Liver (tissue), 9 donors: Measurements from ENCODE around the gene ARRDC3. TPM values are rescaled to one million over a fixed set of nuclear protein-coding genes. Genes with fewer than 3 reads are reported as not detected.

Source experiments
- DNase-seq: peaks from one replicate; pipeline ENCODE4 v3.0.0-alpha.2; 2017; ENCODE audit warnings: low spot score
- H3K27ac ChIP-seq, 2 donors: one replicate each; pipeline ENCODE4 v1.7.0; 2013; ENCODE audit warnings: inconsistent platforms in 2 of 2, low read length in 2 of 2, control low read depth in 1 of 2, low read depth in 1 of 2, mild to moderate bottlenecking in 1 of 2
- H3K27me3 ChIP-seq, 4 donors: one replicate each; pipeline versions ENCODE4 v1.6.1 to v1.7.0; 2013; ENCODE audit warnings: low read length in 3 of 4, inconsistent platforms in 1 of 4, mild to moderate bottlenecking in 1 of 4, moderate library complexity in 1 of 4; ENCODE audit not compliant: control insufficient read depth in 4 of 4, insufficient read depth in 4 of 4
- H3K36me3 ChIP-seq, 4 donors: one replicate each; pipeline versions ENCODE4 v1.6.1 to v1.7.0; 2013; ENCODE audit warnings: low read length in 3 of 4, mild to moderate bottlenecking in 3 of 4, low read depth in 1 of 4, moderate library complexity in 1 of 4; ENCODE audit not compliant: control insufficient read depth in 4 of 4, insufficient read depth in 3 of 4
- H3K4me1 ChIP-seq, 4 donors: one replicate each; pipeline versions ENCODE4 v1.6.1 to v1.7.0; 2013; ENCODE audit warnings: low read length in 3 of 4, mild to moderate bottlenecking in 3 of 4, moderate library complexity in 1 of 4; ENCODE audit not compliant: control insufficient read depth in 4 of 4, insufficient read depth in 4 of 4
- H3K4me3 ChIP-seq, 3 donors: one replicate each; pipeline versions ENCODE4 v1.6.1 to v1.7.0; 2013; ENCODE audit warnings: low read length in 3 of 3, control low read depth in 1 of 3, low read depth in 1 of 3, mild to moderate bottlenecking in 1 of 3
- H3K9ac ChIP-seq, 2 donors: one replicate each; pipeline ENCODE4 v1.7.0; 2013; ENCODE audit warnings: low read length in 2 of 2, mild to moderate bottlenecking in 2 of 2, moderate library complexity in 2 of 2, control low read depth in 1 of 2, low read depth in 1 of 2
- H3K9me3 ChIP-seq, 4 donors: one replicate each; pipeline versions ENCODE4 v1.6.1 to v1.7.0; 2013; ENCODE audit warnings: low read length in 3 of 4; ENCODE audit not compliant: control insufficient read depth in 4 of 4
- EGR1 ChIP-seq, 2 donors: IDR thresholded peaks; 2 replicates each; pipeline ENCODE4 v1.6.1; 2016 to 2018; ENCODE audit warnings: antibody characterized with exemption in 2 of 2, low read depth in 2 of 2
- FOXA1 ChIP-seq: IDR thresholded peaks from 2 replicates; pipeline ENCODE4 v1.6.1; 2016; ENCODE audit warnings: antibody characterized with exemption
- FOXA2 ChIP-seq: IDR thresholded peaks from 2 replicates; pipeline ENCODE4 v1.6.1; 2016; ENCODE audit warnings: antibody characterized with exemption
- GABPA ChIP-seq, 2 donors: IDR thresholded peaks in 1 of 2; conservative IDR thresholded peaks in 1 of 2; 2 replicates each; pipeline ENCODE4 v1.6.1; 2016; ENCODE audit warnings: antibody characterized with exemption in 2 of 2, mild to moderate bottlenecking in 1 of 2, moderate library complexity in 1 of 2
- HNF4A ChIP-seq, 2 donors: conservative IDR thresholded peaks; 2 replicates each; pipeline ENCODE4 v1.6.1; 2016; ENCODE audit warnings: antibody characterized with exemption in 2 of 2, mild to moderate bottlenecking in 2 of 2
- HNF4G ChIP-seq: IDR thresholded peaks from 2 replicates; pipeline ENCODE4 v1.6.1; 2016; ENCODE audit warnings: antibody characterized with exemption
- JUND ChIP-seq, 2 donors: IDR thresholded peaks; 2 replicates each; pipeline ENCODE4 v1.6.1; 2016; ENCODE audit warnings: antibody characterized with exemption in 2 of 2
- NR2F2 ChIP-seq: IDR thresholded peaks from 2 replicates; pipeline ENCODE4 v1.6.1; 2016; ENCODE audit warnings: antibody characterized with exemption
- RAD21 ChIP-seq, 2 donors: IDR thresholded peaks; 2 replicates each; pipeline ENCODE4 v1.6.1; 2016; ENCODE audit warnings: antibody characterized with exemption in 2 of 2, mild to moderate bottlenecking in 2 of 2
- RXRA ChIP-seq, 2 donors: IDR thresholded peaks; 2 replicates each; pipeline ENCODE4 v1.6.1; 2017 to 2018; ENCODE audit warnings: antibody characterized with exemption in 2 of 2, mild to moderate bottlenecking in 1 of 2
- SP1 ChIP-seq: IDR thresholded peaks from 2 replicates; pipeline ENCODE4 v1.6.1; 2018; ENCODE audit warnings: antibody characterized with exemption, mild to moderate bottlenecking
- TAF1 ChIP-seq: conservative IDR thresholded peaks from 2 replicates; pipeline ENCODE4 v1.6.1; 2016; ENCODE audit warnings: antibody characterized with exemption, mild to moderate bottlenecking
- YY1 ChIP-seq: IDR thresholded peaks from 2 replicates; pipeline ENCODE4 v1.6.1; 2016; ENCODE audit warnings: antibody characterized with exemption, mild to moderate bottlenecking
- WGBS: extraction: QIAGEN DNeasy Blood & Tissue Kit; methylation state at CpG from one replicate; pipeline ENCODE4 v1.1.7; 2013; 5-methylcytosine and 5-hydroxymethylcytosine counted together
- polyA plus RNA-seq, 2 donors: library from polyadenylated mRNA; stranded (reverse) in 1 of 2; unstranded in 1 of 2; fragments of 200-250 nt in 1 of 2; fragments of >200 nt in 1 of 2; fragmentation: Nextera tagmentation in 1 of 2; extraction: Ambion mirVana in 1 of 2; gene quantifications; one replicate each; pipeline versions ENCODE4 v1.2.1 to v1.2.3, GENCODE V29; 2013 to 2015
- total RNA-seq, 2 donors: library from RNA; depleted of rRNA; stranded (reverse); fragments of >200 nt; gene quantifications; one replicate each; pipeline ENCODE4 v1.2.3, GENCODE V29; 2014
- TF ChIP-seq, protein P1 (sequence below): IDR thresholded peaks from 2 replicates; pipeline ENCODE4 v1.6.1; 2016; ENCODE audit warnings: antibody characterized with exemption
- TF ChIP-seq, protein P2 (sequence below): fragments of 150-350 bp; IDR thresholded peaks from 2 replicates; pipeline ENCODE4 v1.5.1; 2017; ENCODE audit warnings: improper control_type of control experiment, low read depth, low read length; ENCODE audit not compliant: missing input control
- TF ChIP-seq, protein P3 (sequence below): IDR thresholded peaks from 2 replicates; pipeline ENCODE4 v1.6.1; 2016; ENCODE audit warnings: antibody characterized with exemption
- TF ChIP-seq, protein P4 (sequence below): IDR thresholded peaks from 2 replicates; pipeline ENCODE4 v1.6.1; 2016; ENCODE audit warnings: antibody characterized with exemption
- TF ChIP-seq, protein P5 (sequence below): IDR thresholded peaks from 2 replicates; pipeline ENCODE4 v1.6.1; 2016; ENCODE audit warnings: antibody characterized with exemption, mild to moderate bottlenecking
- donor health status: healthy.
- donor health status: healthy.
- donor health status: healthy.
- donor health status: healthy.
- donor health status: healthy.

ARRDC3 gene
- total and polyA plus RNA-seq, 4 donors, result 8.8 to 70.4 (median 34.0) TPM

DNA sequence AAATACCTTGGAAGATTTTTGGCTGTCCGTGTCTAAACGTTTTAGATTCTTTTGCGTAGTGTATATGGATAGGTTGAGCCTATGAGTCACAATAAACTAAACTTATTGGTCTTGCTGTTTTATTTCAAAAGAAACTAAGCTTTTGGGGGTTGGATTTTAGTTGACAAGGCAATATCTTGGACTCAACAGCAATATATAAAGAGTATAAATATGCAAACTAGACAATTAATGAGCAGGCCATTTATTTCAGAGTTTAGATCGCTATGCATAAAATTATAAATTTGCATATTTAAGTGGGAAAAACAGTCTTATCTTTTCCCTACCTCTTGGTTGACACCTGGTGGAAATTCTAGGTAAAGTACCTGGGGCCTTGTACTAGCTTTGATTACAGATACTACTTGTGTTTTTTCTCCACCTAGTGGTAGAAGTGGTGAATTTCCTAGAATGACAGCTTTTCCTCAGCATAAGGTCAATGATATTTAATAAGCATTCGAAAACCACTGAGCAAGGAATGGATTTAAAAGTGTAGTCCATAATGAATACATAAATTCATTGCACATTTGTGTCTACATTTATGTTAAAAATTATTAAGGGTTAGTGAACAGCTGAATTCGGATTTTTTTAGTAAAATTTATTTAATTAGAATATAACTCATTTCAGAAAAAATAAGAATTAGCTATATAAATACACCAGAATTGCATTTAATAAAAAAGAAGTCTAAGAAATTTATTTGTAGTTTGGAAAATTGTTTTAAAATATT lies 1.7 kb upstream of the ARRDC3 start:
- peaks cover 0 to 3% (median 0%) of the 10 kb centered on the region in 4 donors for H3K4me1 ChIP-seq
- peak overlapping the region; percentile 99 to 100 for H3K27ac ChIP-seq
- H3K9ac ChIP-seq, result peak overlapping the region; percentile 96 to 100
- peak in 1 of 2 donors; percentile 19 for TF ChIP-seq HNF4A (conservative IDR thresholded peaks at IDR 0.05)
- no peak for TF ChIP-seq NR2F2
- peak; percentile 41 to 46 for TF ChIP-seq RXRA (IDR thresholded peaks at IDR 0.05)
- no peak for TF ChIP-seq YY1
- no peak for TF ChIP-seq FOXA2
- no peak for TF ChIP-seq HNF4G
- TF ChIP-seq, protein P1, sequence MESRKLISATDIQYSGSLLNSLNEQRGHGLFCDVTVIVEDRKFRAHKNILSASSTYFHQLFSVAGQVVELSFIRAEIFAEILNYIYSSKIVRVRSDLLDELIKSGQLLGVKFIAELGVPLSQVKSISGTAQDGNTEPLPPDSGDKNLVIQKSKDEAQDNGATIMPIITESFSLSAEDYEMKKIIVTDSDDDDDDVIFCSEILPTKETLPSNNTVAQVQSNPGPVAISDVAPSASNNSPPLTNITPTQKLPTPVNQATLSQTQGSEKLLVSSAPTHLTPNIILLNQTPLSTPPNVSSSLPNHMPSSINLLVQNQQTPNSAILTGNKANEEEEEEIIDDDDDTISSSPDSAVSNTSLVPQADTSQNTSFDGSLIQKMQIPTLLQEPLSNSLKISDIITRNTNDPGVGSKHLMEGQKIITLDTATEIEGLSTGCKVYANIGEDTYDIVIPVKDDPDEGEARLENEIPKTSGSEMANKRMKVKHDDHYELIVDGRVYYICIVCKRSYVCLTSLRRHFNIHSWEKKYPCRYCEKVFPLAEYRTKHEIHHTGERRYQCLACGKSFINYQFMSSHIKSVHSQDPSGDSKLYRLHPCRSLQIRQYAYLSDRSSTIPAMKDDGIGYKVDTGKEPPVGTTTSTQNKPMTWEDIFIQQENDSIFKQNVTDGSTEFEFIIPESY, result no peak
- TF ChIP-seq, protein P2, sequence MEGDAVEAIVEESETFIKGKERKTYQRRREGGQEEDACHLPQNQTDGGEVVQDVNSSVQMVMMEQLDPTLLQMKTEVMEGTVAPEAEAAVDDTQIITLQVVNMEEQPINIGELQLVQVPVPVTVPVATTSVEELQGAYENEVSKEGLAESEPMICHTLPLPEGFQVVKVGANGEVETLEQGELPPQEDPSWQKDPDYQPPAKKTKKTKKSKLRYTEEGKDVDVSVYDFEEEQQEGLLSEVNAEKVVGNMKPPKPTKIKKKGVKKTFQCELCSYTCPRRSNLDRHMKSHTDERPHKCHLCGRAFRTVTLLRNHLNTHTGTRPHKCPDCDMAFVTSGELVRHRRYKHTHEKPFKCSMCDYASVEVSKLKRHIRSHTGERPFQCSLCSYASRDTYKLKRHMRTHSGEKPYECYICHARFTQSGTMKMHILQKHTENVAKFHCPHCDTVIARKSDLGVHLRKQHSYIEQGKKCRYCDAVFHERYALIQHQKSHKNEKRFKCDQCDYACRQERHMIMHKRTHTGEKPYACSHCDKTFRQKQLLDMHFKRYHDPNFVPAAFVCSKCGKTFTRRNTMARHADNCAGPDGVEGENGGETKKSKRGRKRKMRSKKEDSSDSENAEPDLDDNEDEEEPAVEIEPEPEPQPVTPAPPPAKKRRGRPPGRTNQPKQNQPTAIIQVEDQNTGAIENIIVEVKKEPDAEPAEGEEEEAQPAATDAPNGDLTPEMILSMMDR, result peak; percentile 100
- TF ChIP-seq, protein P3, sequence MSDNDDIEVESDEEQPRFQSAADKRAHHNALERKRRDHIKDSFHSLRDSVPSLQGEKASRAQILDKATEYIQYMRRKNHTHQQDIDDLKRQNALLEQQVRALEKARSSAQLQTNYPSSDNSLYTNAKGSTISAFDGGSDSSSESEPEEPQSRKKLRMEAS, result no peak
- peak in 1 of 2 donors; percentile 15 for TF ChIP-seq JUND (IDR thresholded peaks at IDR 0.05)
- TF ChIP-seq, protein P4, sequence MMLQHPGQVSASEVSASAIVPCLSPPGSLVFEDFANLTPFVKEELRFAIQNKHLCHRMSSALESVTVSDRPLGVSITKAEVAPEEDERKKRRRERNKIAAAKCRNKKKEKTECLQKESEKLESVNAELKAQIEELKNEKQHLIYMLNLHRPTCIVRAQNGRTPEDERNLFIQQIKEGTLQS, result no peak
- TF ChIP-seq SP1, result peak; percentile 35
- no peak for TF ChIP-seq GABPA (IDR thresholded peaks at IDR 0.05 in 1 of 2, conservative IDR thresholded peaks at IDR 0.05 in 1 of 2)
- no peak for TF ChIP-seq FOXA1
- TF ChIP-seq, protein P5, sequence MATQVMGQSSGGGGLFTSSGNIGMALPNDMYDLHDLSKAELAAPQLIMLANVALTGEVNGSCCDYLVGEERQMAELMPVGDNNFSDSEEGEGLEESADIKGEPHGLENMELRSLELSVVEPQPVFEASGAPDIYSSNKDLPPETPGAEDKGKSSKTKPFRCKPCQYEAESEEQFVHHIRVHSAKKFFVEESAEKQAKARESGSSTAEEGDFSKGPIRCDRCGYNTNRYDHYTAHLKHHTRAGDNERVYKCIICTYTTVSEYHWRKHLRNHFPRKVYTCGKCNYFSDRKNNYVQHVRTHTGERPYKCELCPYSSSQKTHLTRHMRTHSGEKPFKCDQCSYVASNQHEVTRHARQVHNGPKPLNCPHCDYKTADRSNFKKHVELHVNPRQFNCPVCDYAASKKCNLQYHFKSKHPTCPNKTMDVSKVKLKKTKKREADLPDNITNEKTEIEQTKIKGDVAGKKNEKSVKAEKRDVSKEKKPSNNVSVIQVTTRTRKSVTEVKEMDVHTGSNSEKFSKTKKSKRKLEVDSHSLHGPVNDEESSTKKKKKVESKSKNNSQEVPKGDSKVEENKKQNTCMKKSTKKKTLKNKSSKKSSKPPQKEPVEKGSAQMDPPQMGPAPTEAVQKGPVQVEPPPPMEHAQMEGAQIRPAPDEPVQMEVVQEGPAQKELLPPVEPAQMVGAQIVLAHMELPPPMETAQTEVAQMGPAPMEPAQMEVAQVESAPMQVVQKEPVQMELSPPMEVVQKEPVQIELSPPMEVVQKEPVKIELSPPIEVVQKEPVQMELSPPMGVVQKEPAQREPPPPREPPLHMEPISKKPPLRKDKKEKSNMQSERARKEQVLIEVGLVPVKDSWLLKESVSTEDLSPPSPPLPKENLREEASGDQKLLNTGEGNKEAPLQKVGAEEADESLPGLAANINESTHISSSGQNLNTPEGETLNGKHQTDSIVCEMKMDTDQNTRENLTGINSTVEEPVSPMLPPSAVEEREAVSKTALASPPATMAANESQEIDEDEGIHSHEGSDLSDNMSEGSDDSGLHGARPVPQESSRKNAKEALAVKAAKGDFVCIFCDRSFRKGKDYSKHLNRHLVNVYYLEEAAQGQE, result peak; percentile 36
- peak in 1 of 2 donors; percentile 26 for TF ChIP-seq EGR1 (IDR thresholded peaks at IDR 0.05; ENCODE audit: low read depth in 2 of 2)
- TF ChIP-seq RAD21 (IDR thresholded peaks at IDR 0.05), result peak; percentile 100
- no peak for TF ChIP-seq TAF1
- H3K36me3 ChIP-seq, result no peaks in the 10 kb centered on the region
- H3K27me3 ChIP-seq, result no peaks in the 10 kb centered on the region
- peak overlapping the region; percentile 72 to 82 (median 80) for H3K4me3 ChIP-seq
- no peak for DNase-seq
- no peaks in the 10 kb centered on the region for H3K9me3 ChIP-seq
- WGBS, result 7% methylated on average over 6 of the region's 6 CpGs
